Loucy (cell line): ENCODE measurements around the gene PSMC3.

Experiments
- EZH2phosphoT487 ChIP-seq: fragments of 200-600 bp; IDR thresholded peaks from 2 replicates; pipeline ENCODE4 v1.6.1; 2018; ENCODE audit warnings: antibody characterized with exemption, mild to moderate bottlenecking, moderate library complexity, borderline replicate concordance
- TF ChIP-seq, protein P1 (sequence below): fragments of 200-600 bp; sonication (generic); conservative IDR thresholded peaks from 2 replicates; pipeline ENCODE4 v1.5.1; 2014; ENCODE audit warnings: mild to moderate bottlenecking, antibody characterized with exemption, low read length

DNA sequence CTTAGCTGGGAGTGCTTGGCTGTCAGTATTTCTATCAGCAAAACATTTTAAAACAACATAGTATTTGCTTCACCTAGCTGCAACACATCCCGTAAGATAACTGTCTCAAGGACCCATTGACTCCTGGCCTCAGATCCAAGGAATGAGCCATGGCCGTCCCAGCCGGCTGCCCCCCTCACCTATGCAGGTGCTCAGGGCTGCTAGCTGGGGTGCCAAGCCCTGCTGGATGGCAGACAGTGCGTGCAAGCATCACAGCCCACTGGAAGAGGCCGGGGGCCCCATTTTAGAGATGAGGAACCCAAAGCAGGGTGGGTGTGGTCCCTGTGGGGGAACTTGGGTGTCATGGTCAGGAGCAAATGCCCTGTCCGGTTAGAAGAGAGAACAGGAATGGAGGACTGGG, 8.5 kb downstream of the PSMC3 start:
- TF ChIP-seq EZH2phosphoT487: no peak
- TF ChIP-seq, protein P1, sequence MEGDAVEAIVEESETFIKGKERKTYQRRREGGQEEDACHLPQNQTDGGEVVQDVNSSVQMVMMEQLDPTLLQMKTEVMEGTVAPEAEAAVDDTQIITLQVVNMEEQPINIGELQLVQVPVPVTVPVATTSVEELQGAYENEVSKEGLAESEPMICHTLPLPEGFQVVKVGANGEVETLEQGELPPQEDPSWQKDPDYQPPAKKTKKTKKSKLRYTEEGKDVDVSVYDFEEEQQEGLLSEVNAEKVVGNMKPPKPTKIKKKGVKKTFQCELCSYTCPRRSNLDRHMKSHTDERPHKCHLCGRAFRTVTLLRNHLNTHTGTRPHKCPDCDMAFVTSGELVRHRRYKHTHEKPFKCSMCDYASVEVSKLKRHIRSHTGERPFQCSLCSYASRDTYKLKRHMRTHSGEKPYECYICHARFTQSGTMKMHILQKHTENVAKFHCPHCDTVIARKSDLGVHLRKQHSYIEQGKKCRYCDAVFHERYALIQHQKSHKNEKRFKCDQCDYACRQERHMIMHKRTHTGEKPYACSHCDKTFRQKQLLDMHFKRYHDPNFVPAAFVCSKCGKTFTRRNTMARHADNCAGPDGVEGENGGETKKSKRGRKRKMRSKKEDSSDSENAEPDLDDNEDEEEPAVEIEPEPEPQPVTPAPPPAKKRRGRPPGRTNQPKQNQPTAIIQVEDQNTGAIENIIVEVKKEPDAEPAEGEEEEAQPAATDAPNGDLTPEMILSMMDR: no peak
